ENCODE data around the gene COL7A1.

Gene COL7A1

GRCh38 chr3:48595075-48595525, at the start of gene COL7A1:
COL7A1 (minus strand) TSS chr3:48595329; CDS start chr3:48595159, 170 bp downstream.
- H3K4me3 ChIP-seq (ENCODE audit: low read depth, low read length), result peak within 1 kb of the TSS; percentile 47

- H3K4me3 ChIP-seq (ENCODE audit: low read depth, low read length), result no peak overlapping the region
Measured at GRCh38 chr3:48642605-48643004, 47.5 kb upstream of the COL7A1 start.

- no peak overlapping the region for H3K4me3 ChIP-seq (ENCODE audit: low read depth, low read length)
Measured at GRCh38 chr3:48641396-48641795, 46.3 kb upstream of the COL7A1 start.

GRCh38 chr3:48639944-48640606, 44.9 kb upstream of the COL7A1 start:
- H3K4me3 ChIP-seq (ENCODE audit: low read depth, low read length), result no peak overlapping the region

- H3K4me3 ChIP-seq (ENCODE audit: low read depth, low read length), result no peak overlapping the region
Measured at GRCh38 chr3:48637305-48637704, 42.2 kb upstream of the COL7A1 start.

GRCh38 chr3:48636149-48636655, 41.1 kb upstream of the COL7A1 start:
- H3K4me3 ChIP-seq (ENCODE audit: low read depth, low read length), result peak overlapping the region; percentile 79

- H3K4me3 ChIP-seq (ENCODE audit: low read depth, low read length), result peak within 1 kb of the TSS; percentile 79
Measured at GRCh38 chr3:48635222-48636021, 40.3 kb upstream of the COL7A1 start, which contains the start of gene SLC26A6. SLC26A6 (minus strand) TSS chr3:48635461; CDS start chr3:48635393, 68 bp downstream.

GRCh38 chr3:48634661-48635221, 39.6 kb upstream of the COL7A1 start:
- peak overlapping the region; percentile 79 for H3K4me3 ChIP-seq (ENCODE audit: low read depth, low read length)

- H3K4me3 ChIP-seq (ENCODE audit: low read depth, low read length), result no peak overlapping the region
Measured at GRCh38 chr3:48633743-48634142, 38.6 kb upstream of the COL7A1 start.

- no peak overlapping the region for H3K4me3 ChIP-seq (ENCODE audit: low read depth, low read length)
Measured at GRCh38 chr3:48633256-48633655, 38.1 kb upstream of the COL7A1 start.

- no peak overlapping the region for H3K4me3 ChIP-seq (ENCODE audit: low read depth, low read length)
Measured at GRCh38 chr3:48631516-48632448, 36.7 kb upstream of the COL7A1 start.

GRCh38 chr3:48630833-48631232, 35.7 kb upstream of the COL7A1 start:
- H3K4me3 ChIP-seq (ENCODE audit: low read depth, low read length), result no peak overlapping the region

GRCh38 chr3:48630407-48630806, 35.3 kb upstream of the COL7A1 start:
- H3K4me3 ChIP-seq (ENCODE audit: low read depth, low read length), result no peak overlapping the region

- no peak overlapping the region for H3K4me3 ChIP-seq (ENCODE audit: low read depth, low read length)
Measured at GRCh38 chr3:48629894-48630293, 34.8 kb upstream of the COL7A1 start.

GRCh38 chr3:48628277-48629017, 33.3 kb upstream of the COL7A1 start:
- H3K4me3 ChIP-seq (ENCODE audit: low read depth, low read length), result no peak overlapping the region

- H3K4me3 ChIP-seq (ENCODE audit: low read depth, low read length), result no peak overlapping the region
Measured at GRCh38 chr3:48625600-48625999, 30.5 kb upstream of the COL7A1 start.

- H3K4me3 ChIP-seq (ENCODE audit: low read depth, low read length), result no peak overlapping the region
Measured at GRCh38 chr3:48624767-48625166, 29.6 kb upstream of the COL7A1 start.

- H3K4me3 ChIP-seq (ENCODE audit: low read depth, low read length), result no peak overlapping the region
Measured at GRCh38 chr3:48623851-48624547, 28.9 kb upstream of the COL7A1 start.

GRCh38 chr3:48621461-48621869, 26.3 kb upstream of the COL7A1 start, which contains the start of gene TMEM89:
TMEM89 (minus strand) TSS chr3:48621769; CDS start chr3:48621756, 13 bp downstream.
- no peak within 1 kb of the TSS for H3K4me3 ChIP-seq (ENCODE audit: low read depth, low read length)

Measured in iPS-11a (cell line).